ENCODE data around the gene ARMC6.

ARMC6 gene

GRCh38 chr19:18999016-18999758 lies 34.2 kb upstream of the ARMC6 start:
- peak overlapping the region; percentile 53 for H3K27ac ChIP-seq
- no peak for TF ChIP-seq CTCF (conservative IDR thresholded peaks at IDR 0.05)

GRCh38 chr19:18999896-19000620 lies 33.3 kb upstream of the ARMC6 start:
- peak; percentile 64 for TF ChIP-seq CTCF (conservative IDR thresholded peaks at IDR 0.05)
- H3K27ac ChIP-seq = peak overlapping the region; percentile 53

GRCh38 chr19:19004144-19004543 lies 29.3 kb upstream of the ARMC6 start:
- no peak for TF ChIP-seq CTCF (conservative IDR thresholded peaks at IDR 0.05)
- H3K27ac ChIP-seq = no peak overlapping the region

- no peak for TF ChIP-seq CTCF (conservative IDR thresholded peaks at IDR 0.05)
Measured at GRCh38 chr19:19006213-19006612, 27.2 kb upstream of the ARMC6 start.

GRCh38 chr19:19009951-19010350 lies 23.5 kb upstream of the ARMC6 start:
- H3K27ac ChIP-seq = no peak overlapping the region; the same call in 1 of the 2 replicates
- TF ChIP-seq CTCF (conservative IDR thresholded peaks at IDR 0.05) = no peak

More at GRCh38 chr19:19006213-19006612, 27.2 kb upstream of the ARMC6 start:
- H3K27ac ChIP-seq = peak overlapping the region; percentile 32; the same call in 1 of the 2 replicates

- no peak overlapping the region; the same call in 1 of the 2 replicates for H3K27ac ChIP-seq
- TF ChIP-seq CTCF (conservative IDR thresholded peaks at IDR 0.05) = no peak
Measured at GRCh38 chr19:19010551-19010950, 22.9 kb upstream of the ARMC6 start.

- peak overlapping the region; percentile 79 for H3K27ac ChIP-seq
Measured at GRCh38 chr19:19021115-19021514, 12.3 kb upstream of the ARMC6 start.

More at GRCh38 chr19:19021115-19021514, 12.3 kb upstream of the ARMC6 start:
- no peak for TF ChIP-seq CTCF (conservative IDR thresholded peaks at IDR 0.05)
